Measurements from ENCODE around the gene GLTPD2. TPM values are rescaled to one million over a fixed set of nuclear protein-coding genes. Genes with fewer than 3 reads are reported as not detected.

GLTPD2 gene
- total and polyA plus RNA-seq, 9 donors = 0.41 to 2.2 (median 0.84) TPM; not detected in 1

DNA sequence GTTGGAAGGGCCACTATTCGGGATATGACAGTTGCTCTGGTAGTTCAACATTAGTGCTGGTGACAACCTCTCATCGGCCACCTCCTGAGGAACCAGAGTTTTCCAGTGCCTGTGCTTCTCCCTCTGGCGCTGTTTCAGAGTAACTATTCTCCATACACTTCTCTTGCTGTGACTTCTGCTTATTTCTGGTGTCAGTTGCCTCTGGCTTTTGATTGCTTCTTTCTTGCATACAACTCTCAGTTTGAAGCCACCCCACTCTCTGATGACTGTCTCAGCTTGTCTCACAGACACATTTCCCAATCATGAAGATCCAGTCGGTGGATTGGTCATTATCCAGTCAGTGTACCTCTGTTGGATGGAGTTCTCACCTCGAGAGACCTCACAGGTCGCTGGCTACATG lies 20.5 kb upstream of the GLTPD2 start:
- H3K36me3 ChIP-seq (ENCODE audit: control insufficient read depth, insufficient read depth, low read length) = no peaks in the 10 kb centered on the region
- H3K27me3 ChIP-seq (ENCODE audit: control insufficient read depth, insufficient read depth, low read length) = peaks cover 3% of the 10 kb centered on the region
- 80% methylated on average over 3 of the region's 6 CpGs for WGBS (ENCODE audit: insufficient coverage)
- no peak overlapping the region for H3K4me3 ChIP-seq (ENCODE audit: low read length)
- H3K27ac ChIP-seq (ENCODE audit: low read length) = no peak overlapping the region
- H3K4me1 ChIP-seq (ENCODE audit: control insufficient read depth, insufficient read depth, low read length) = no peaks in the 10 kb centered on the region
- DNase-seq = no peak
- H3K9me3 ChIP-seq (replicated peaks; ENCODE audit: control insufficient read depth, low read depth, low read length) = no peaks in the 10 kb centered on the region

DNA sequence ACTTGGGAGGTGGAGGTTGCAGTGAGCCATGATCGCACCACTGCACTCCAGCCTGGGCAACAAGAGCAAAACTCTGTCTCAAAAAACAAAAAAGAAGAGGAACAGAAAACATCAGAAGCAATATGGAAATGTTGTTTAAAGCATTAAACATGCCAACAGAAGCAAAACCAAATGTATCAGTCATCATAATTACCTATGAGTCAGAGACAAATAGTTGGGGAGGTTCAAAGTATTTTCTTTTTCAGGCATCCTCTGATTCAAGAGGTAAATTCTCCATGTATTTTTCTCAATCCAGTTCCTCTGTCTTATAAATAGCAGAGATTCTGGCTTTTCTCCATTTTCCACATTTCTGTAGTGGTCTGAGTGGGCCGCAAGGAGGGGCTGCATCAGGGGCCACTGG lies 19.1 kb upstream of the GLTPD2 start:
- WGBS (ENCODE audit: insufficient coverage) = no CpG with 5 or more reads among the region's 2 CpGs

DNA sequence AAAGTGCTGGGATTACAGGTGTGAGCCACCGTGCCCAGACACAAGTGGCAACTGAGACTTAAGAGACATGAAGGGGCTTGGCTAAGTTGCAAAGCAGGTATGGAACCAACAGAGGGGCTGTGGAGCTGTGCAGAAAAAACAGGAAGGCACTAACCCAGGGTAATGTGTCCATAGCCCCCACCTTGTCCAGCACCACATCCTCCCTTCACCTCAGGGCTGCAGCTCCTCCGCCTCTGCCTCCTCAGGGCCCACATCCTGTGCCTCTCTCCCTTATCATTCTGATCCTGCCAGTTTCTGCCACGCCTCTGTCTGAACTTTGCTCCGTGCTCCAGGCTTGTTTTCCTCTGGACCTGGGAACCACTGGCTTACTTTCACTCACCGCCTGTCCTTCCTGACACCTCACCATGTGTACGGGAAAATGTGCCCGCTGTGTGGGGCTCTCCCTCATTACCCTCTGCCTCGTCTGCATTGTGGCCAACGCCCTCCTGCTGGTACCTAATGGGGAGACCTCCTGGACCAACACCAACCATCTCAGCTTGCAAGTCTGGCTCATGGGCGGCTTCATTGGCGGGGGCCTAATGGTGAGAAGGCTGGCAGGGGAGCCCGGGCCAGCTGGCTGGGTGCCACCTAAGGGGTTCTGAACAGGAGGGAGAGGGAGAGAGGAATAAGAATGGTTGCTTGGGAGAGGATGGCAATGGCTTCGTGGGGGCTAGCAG lies 17.1 kb upstream of the GLTPD2 start, which contains the start of gene TM4SF5:
Gene TM4SF5 (plus strand): TSS at position 368 of the 716 bp plus-strand sequence. CDS start 37 bp downstream, at position 405.
- H3K27me3 ChIP-seq (ENCODE audit: control insufficient read depth, insufficient read depth, low read length) = peaks cover 3% of the 10 kb centered on the region

More for the DNA sequence above, 19.1 kb upstream of the GLTPD2 start:
- no peak for DNase-seq
- Histone ChIP-seq H3K4me1 (ENCODE audit: control insufficient read depth, insufficient read depth, low read length) (no peaks in the 10 kb centered on the region), H3K27me3 (ENCODE audit: control insufficient read depth, insufficient read depth, low read length) (peaks cover 3% of the 10 kb centered on the region), H3K27ac (ENCODE audit: low read length) (no peak overlapping the region), H3K9me3 (replicated peaks; ENCODE audit: control insufficient read depth, low read depth, low read length) (no peaks in the 10 kb centered on the region), H3K4me3 (ENCODE audit: low read length) (no peak overlapping the region), H3K36me3 (ENCODE audit: control insufficient read depth, insufficient read depth, low read length) (no peaks in the 10 kb centered on the region)

DNA sequence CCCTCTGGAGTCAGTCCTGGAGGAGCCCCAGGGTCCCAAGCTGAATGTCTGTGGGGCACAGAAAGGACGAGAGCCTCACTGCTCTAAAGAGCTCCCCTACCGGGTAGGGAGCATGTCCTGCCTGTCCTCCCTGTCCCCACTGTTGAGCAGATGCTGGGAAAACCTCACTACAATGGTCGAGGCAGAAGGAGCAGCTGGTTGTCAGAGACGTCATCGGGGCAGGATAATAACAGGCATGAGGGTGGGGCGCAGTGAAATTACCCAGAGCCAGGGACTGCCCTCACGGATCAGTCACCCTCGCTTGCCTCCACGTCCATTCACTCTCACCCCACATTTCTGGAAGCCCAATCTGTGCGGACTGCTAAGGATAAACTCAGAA lies 16.5 kb upstream of the GLTPD2 start:
- no peak for DNase-seq
- peaks cover 3% of the 10 kb centered on the region for H3K27me3 ChIP-seq (ENCODE audit: control insufficient read depth, insufficient read depth, low read length)
- no peaks in the 10 kb centered on the region for H3K9me3 ChIP-seq (replicated peaks; ENCODE audit: control insufficient read depth, low read depth, low read length)
- H3K36me3 ChIP-seq (ENCODE audit: control insufficient read depth, insufficient read depth, low read length) = no peaks in the 10 kb centered on the region
- H3K4me1 ChIP-seq (ENCODE audit: control insufficient read depth, insufficient read depth, low read length) = no peaks in the 10 kb centered on the region
- WGBS (ENCODE audit: insufficient coverage) = 33% methylated on average over 1 of the region's 10 CpGs
- H3K27ac ChIP-seq (ENCODE audit: low read length) = no peak overlapping the region
- H3K4me3 ChIP-seq (ENCODE audit: low read length) = no peak overlapping the region

More for the DNA sequence above, 17.1 kb upstream of the GLTPD2 start, which contains the start of gene TM4SF5:
- Histone ChIP-seq H3K4me1 (ENCODE audit: control insufficient read depth, insufficient read depth, low read length) (no peaks in the 10 kb centered on the region), H3K9me3 (replicated peaks; ENCODE audit: control insufficient read depth, low read depth, low read length) (no peaks in the 10 kb centered on the region), H3K36me3 (ENCODE audit: control insufficient read depth, insufficient read depth, low read length) (no peaks in the 10 kb centered on the region), H3K27ac (ENCODE audit: low read length) (no peak within 1 kb of the TSS), H3K4me3 (ENCODE audit: low read length) (no peak within 1 kb of the TSS)
- DNase-seq = no peak
- WGBS (ENCODE audit: insufficient coverage) = 72% methylated on average over 10 of the region's 13 CpGs

DNA sequence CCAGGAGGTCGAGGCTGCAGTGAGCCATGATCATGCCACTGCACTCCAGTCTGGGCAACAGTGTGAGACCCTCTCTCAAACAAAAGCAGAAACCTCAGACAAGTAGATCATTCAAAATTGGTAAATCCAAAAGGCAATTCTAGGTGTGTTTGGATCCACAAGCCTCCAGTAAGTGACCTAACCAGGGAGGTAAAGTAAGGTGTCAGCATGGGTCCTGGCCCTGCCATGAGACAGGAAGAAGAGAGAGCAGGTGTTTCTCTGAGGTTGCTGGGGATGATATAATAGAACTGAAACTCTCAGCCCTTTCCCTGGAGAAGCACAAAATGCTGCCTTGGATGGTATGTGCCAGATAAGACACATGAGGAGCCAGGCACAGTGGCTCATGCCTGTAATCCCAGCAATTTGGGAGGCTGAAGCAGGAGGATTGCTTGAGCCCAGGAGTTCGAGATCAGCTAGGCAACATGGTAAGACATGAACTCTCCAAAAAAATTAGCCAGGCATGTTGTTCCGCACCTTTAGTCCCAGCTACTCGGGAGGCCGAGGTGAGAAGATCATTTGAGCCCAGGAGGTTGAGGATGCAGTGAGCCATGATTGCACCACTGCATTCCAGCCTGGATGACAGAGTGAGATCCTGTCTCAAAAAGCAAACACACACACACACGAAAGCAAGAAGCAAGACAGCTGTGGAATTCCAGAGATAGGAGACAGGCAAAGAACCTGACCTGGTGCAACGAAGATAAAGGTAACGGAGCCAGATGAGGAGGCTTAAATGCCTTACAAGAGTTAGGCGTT lies 10.6 kb upstream of the GLTPD2 start:
- H3K36me3 ChIP-seq (ENCODE audit: control insufficient read depth, insufficient read depth, low read length) = no peaks in the 10 kb centered on the region
- H3K4me3 ChIP-seq (ENCODE audit: low read length) = no peak overlapping the region
- H3K27me3 ChIP-seq (ENCODE audit: control insufficient read depth, insufficient read depth, low read length) = peaks cover 27% of the 10 kb centered on the region
- H3K9me3 ChIP-seq (replicated peaks; ENCODE audit: control insufficient read depth, low read depth, low read length) = no peaks in the 10 kb centered on the region
- DNase-seq = no peak
- no peak overlapping the region for H3K27ac ChIP-seq (ENCODE audit: low read length)
- WGBS (ENCODE audit: insufficient coverage) = 70% methylated on average over 7 of the region's 9 CpGs
- H3K4me1 ChIP-seq (ENCODE audit: control insufficient read depth, insufficient read depth, low read length) = no peaks in the 10 kb centered on the region

DNA sequence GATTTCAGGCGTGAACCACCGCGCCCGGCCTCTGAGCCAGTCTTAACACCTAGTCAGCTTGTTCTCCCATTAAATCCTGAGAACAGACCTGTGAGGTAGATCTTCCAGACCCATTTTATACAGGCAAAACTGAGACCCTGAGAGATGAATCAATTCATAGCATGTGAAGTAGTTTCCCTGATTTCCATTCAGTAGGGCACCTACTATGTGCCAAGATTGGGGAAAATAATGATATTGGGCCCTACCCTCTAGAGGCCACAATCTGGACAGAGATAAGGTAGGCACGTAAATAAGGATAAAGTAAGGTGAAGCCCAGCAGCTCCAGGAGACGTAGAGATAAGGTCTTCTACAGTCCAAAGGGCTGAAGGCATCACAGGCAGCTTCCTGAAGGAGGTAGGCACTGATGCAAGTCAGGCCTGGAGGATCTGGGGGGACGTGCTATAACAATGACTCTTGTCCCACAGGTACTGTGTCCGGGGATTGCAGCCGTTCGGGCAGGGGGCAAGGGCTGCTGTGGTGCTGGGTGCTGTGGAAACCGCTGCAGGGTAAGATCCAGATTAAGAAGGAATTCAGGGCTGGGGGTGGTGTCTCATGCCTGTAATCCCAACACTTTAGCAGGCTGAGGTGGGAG lies 8.3 kb upstream of the GLTPD2 start:
- no peak for DNase-seq
- WGBS (ENCODE audit: insufficient coverage) = 64% methylated on average over 7 of the region's 11 CpGs
- Histone ChIP-seq H3K9me3 (replicated peaks; ENCODE audit: control insufficient read depth, low read depth, low read length) (no peaks in the 10 kb centered on the region), H3K4me3 (ENCODE audit: low read length) (no peak overlapping the region), H3K27me3 (ENCODE audit: control insufficient read depth, insufficient read depth, low read length) (peaks cover 49% of the 10 kb centered on the region), H3K4me1 (ENCODE audit: control insufficient read depth, insufficient read depth, low read length) (peaks cover 4% of the 10 kb centered on the region), H3K27ac (ENCODE audit: low read length) (no peak overlapping the region), H3K36me3 (ENCODE audit: control insufficient read depth, insufficient read depth, low read length) (no peaks in the 10 kb centered on the region)

DNA sequence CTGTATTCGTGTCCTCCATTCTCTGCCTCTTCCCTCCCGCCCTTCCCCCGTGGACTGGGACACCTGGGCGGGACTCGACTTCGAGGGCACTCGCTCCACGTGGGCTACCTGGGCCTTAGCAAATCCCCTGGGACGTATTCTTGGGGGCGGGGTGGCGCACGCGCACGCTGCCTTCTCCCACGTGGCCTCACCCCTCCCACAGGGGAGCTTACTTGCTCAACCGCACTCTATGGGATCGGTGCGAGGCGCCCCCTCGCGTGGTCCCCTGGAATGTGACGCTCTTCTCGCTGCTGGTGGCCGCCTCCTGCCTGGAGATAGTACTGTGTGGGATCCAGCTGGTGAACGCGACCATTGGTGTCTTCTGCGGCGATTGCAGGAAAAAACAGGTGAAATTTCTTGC lies 6.1 kb upstream of the GLTPD2 start:
- H3K9me3 ChIP-seq (replicated peaks; ENCODE audit: control insufficient read depth, low read depth, low read length) = no peaks in the 10 kb centered on the region
- H3K4me3 ChIP-seq (ENCODE audit: low read length) = no peak overlapping the region
- H3K4me1 ChIP-seq (ENCODE audit: control insufficient read depth, insufficient read depth, low read length) = peaks cover 19% of the 10 kb centered on the region
- peaks cover 66% of the 10 kb centered on the region for H3K27me3 ChIP-seq (ENCODE audit: control insufficient read depth, insufficient read depth, low read length)
- no peaks in the 10 kb centered on the region for H3K36me3 ChIP-seq (ENCODE audit: control insufficient read depth, insufficient read depth, low read length)
- H3K27ac ChIP-seq (ENCODE audit: low read length) = no peak overlapping the region
- 23% methylated on average over 23 of the region's 28 CpGs for WGBS (ENCODE audit: insufficient coverage)
- no peak for DNase-seq

DNA sequence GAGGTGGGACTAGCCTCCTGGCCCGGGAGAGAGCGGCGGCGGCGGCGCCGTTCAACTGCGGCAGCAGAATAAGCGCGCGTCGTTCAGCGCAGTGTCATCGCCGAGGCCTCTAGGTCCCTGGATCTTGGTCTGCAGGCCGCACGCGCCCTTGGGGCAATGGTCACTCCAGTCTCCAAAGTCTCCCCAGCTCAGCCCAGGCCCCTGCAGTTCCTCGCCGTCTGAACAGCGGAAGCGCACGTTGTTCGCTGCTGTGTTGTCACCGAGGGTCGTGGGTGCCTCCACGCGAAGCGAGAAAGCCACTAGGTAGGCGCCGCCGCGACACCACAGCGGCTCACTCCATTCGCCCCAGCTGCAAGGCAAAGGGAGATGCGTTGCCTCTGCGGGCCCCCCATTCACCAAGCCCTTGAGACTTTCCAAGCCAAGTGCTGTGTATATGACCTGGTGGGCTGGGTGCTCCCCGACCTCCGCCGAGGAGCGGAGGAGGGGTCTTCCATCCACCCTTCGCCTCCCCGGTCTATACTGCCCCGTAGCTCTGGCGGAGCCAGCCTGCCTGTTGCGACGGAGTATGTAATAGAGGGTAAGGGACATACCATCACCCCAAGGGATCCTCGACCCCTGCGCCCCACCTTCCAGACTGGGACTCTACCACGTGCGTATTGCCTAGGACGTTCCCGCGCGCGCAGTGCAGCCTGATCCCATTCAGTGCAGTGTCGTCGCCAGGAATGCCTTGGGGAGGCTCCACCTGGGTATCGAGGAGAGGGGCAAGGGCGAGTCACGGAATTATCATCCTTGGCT lies 3.3 kb upstream of the GLTPD2 start:
- DNase-seq = no peak
- Histone ChIP-seq H3K9me3 (replicated peaks; ENCODE audit: control insufficient read depth, low read depth, low read length) (no peaks in the 10 kb centered on the region), H3K4me1 (ENCODE audit: control insufficient read depth, insufficient read depth, low read length) (peaks cover 31% of the 10 kb centered on the region), H3K36me3 (ENCODE audit: control insufficient read depth, insufficient read depth, low read length) (no peaks in the 10 kb centered on the region), H3K27ac (ENCODE audit: low read length) (no peak overlapping the region), H3K27me3 (ENCODE audit: control insufficient read depth, insufficient read depth, low read length) (peaks cover 67% of the 10 kb centered on the region), H3K4me3 (ENCODE audit: low read length) (no peak overlapping the region)
- 6% methylated on average over 45 of the region's 61 CpGs for WGBS (ENCODE audit: insufficient coverage)

DNA sequence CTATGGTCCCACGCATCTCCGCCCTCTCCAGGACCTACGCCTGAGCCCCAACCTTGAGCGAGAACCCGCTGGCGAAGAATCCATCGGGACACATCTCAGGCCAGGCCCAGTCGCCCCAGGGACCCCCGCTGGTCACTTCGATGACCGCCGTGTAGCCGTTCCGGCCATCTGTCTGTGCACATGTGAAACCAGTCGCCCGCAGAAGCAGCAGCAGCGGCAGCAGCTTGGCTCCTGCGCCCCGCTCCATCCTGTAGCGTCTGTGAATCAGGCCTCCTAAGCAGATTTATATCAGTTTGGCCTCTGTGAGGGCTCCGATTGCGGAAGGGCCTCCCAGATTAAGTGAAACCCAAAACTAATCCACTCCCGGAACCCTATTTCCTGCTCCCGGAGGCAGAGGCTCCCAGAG lies 2.7 kb upstream of the GLTPD2 start, which contains the start of gene VMO1:
Gene VMO1 (minus strand): TSS at position 259 of the 406 bp plus-strand sequence. CDS start 12 bp downstream, at position 247.
- H3K36me3 ChIP-seq (ENCODE audit: control insufficient read depth, insufficient read depth, low read length) = no peaks in the 10 kb centered on the region
- no peaks in the 10 kb centered on the region for H3K9me3 ChIP-seq (replicated peaks; ENCODE audit: control insufficient read depth, low read depth, low read length)
- peaks cover 35% of the 10 kb centered on the region for H3K4me1 ChIP-seq (ENCODE audit: control insufficient read depth, insufficient read depth, low read length)
- peak; percentile 48 for DNase-seq
- peaks cover 67% of the 10 kb centered on the region for H3K27me3 ChIP-seq (ENCODE audit: control insufficient read depth, insufficient read depth, low read length)
- no peak within 1 kb of the TSS for H3K27ac ChIP-seq (ENCODE audit: low read length)
- peak within 1 kb of the TSS; percentile 10 for H3K4me3 ChIP-seq (ENCODE audit: low read length)
- 2% methylated on average over 17 of the region's 24 CpGs for WGBS (ENCODE audit: insufficient coverage)

Data from muscle of leg (tissue), 11 donors.